ENCODE data around the gene PHETA1. TPM values are rescaled to one million over a fixed set of nuclear protein-coding genes. Genes with fewer than 3 reads are reported as not detected.

The PHETA1 gene
- polyA plus RNA-seq, 2 of the 4 experiments (the other 2 are of a cell fraction): 2.9 to 7.1 TPM

- Histone ChIP-seq H3K9me3 (no peaks in the 10 kb centered on the region), H3K4me2 (no peak overlapping the region), H3K27ac (no peak overlapping the region), H3K4me3 (no peak overlapping the region), H3K4me1 (peaks cover 6% of the 10 kb centered on the region; the same call in 1 of the 3 replicates)
- ATAC-seq: no peak
- no peak for TF ChIP-seq FOSL2 (IDR thresholded peaks at IDR 0.05)
- TF ChIP-seq FOSL2 (CRISPR knock-in tag; IDR thresholded peaks at IDR 0.05): no peak
- TF ChIP-seq RNF2 (IDR thresholded peaks at IDR 0.05; ENCODE audit: borderline replicate concordance, low read depth): no peak
- no peak for TF ChIP-seq BHLHE40 (IDR thresholded peaks at IDR 0.05; ENCODE audit: low read depth, low read length)
- no peak for TF ChIP-seq POLR2A (IDR thresholded peaks at IDR 0.05; ENCODE audit: low read length)
- TF ChIP-seq HEYL (CRISPR knock-in tag; IDR thresholded peaks at IDR 0.05): no peak
- TF ChIP-seq ATOH8 (CRISPR knock-in tag; IDR thresholded peaks at IDR 0.05; ENCODE audit: low read depth): no peak
- TF ChIP-seq NR3C1 (IDR thresholded peaks at IDR 0.05): no peak
- no peak for TF ChIP-seq REST (IDR thresholded peaks at IDR 0.05)
- no peak for TF ChIP-seq KDM1A (IDR thresholded peaks at IDR 0.05; ENCODE audit: low read depth)
- no peak for TF ChIP-seq HES2 (IDR thresholded peaks at IDR 0.05)
- TF ChIP-seq GATA3 (IDR thresholded peaks at IDR 0.05; ENCODE audit: borderline replicate concordance): no peak
- no peak for TF ChIP-seq ZSCAN20 (CRISPR knock-in tag; IDR thresholded peaks at IDR 0.05)
- no peak for TF ChIP-seq FOSB (CRISPR knock-in tag; IDR thresholded peaks at IDR 0.05)
- 75% methylated on average over 6 of the region's 8 CpGs for WGBS (ENCODE audit: missing lambda C conversion rate)
- DNase-seq (ENCODE audit: low read depth in 1 of 2, low spot score in 1 of 2): no peak
- POLR2A ChIA-PET: no interaction called here
- FAIRE-seq: no peak
- CTCF ChIA-PET: interaction anchor here (2.6 to 8.9 kb wide), 2 partner anchors 11 to 59 kb away, joined by 5 to 240 read pairs; no protein-coding TSS in a partner anchor
Measured at GRCh38 chr12:111394480-111394879, 25.6 kb upstream of the PHETA1 start.

GRCh38 chr12:111393700-111394300 lies 24.9 kb upstream of the PHETA1 start:
- DNase-seq (ENCODE audit: low read depth in 1 of 2, low spot score in 1 of 2) (no peak), FAIRE-seq (no peak), ATAC-seq (no peak)
- WGBS (ENCODE audit: missing lambda C conversion rate): 90% methylated on average over 8 of the region's 8 CpGs
- peaks cover 6% of the 10 kb centered on the region; the same call in 1 of the 3 replicates for H3K4me1 ChIP-seq
- POLR2A ChIA-PET: no interaction called here
- no peaks in the 10 kb centered on the region for H3K9me3 ChIP-seq
- no peak overlapping the region for H3K4me3 ChIP-seq
- no peak overlapping the region for H3K27ac ChIP-seq
- CTCF ChIA-PET: interaction anchor here (1.1 to 8.9 kb wide), 5 partner anchors 11 to 486 kb away, joined by 3 to 240 read pairs (median 5); no protein-coding TSS in a partner anchor
- TF ChIP-seq MAX (IDR thresholded peaks at IDR 0.05) (no peak), MAFK (IDR thresholded peaks at IDR 0.05; ENCODE audit: partially characterized antibody) (no peak), KDM1A (IDR thresholded peaks at IDR 0.05; ENCODE audit: low read depth) (no peak), RNF2 (IDR thresholded peaks at IDR 0.05; ENCODE audit: borderline replicate concordance, low read depth) (no peak)
- no peak overlapping the region for H3K4me2 ChIP-seq

GRCh38 chr12:111390910-111391309 lies 22.0 kb upstream of the PHETA1 start:
- POLR2A ChIA-PET: no interaction called here
- CTCF ChIA-PET: interaction anchor here (0.6 to 2.6 kb wide), 3 partner anchors 14 to 198 kb away, joined by 5 to 9 read pairs (median 5); no protein-coding TSS in a partner anchor
- no peak for FAIRE-seq

More at GRCh38 chr12:111390910-111391309, 22.0 kb upstream of the PHETA1 start:
- Histone ChIP-seq H3K4me1 (no peaks in the 10 kb centered on the region), H3K4me2 (no peak overlapping the region), H3K9me3 (no peaks in the 10 kb centered on the region), H3K27ac (no peak overlapping the region), H3K4me3 (no peak overlapping the region)
- ATAC-seq: no peak
- DNase-seq (ENCODE audit: low read depth in 1 of 2, low spot score in 1 of 2): no peak
- WGBS (ENCODE audit: missing lambda C conversion rate): 65% methylated on average over 9 of the region's 9 CpGs
- TF ChIP-seq POLR2AphosphoS2 (conservative IDR thresholded peaks at IDR 0.05; ENCODE audit: low read length): no peak

Measured in A549 (cell line).